HEK293T (cell line): Measurements from ENCODE around the gene ARMC8.

ENCODE experiments used
- CTCF ChIA-PET: fragments of 350-600 bp; formaldehyde crosslinking; extraction: SDS; loops from one replicate; lab custom pipeline; 2021; ENCODE audit warnings: antibody characterized with exemption, inconsistent platforms; lab: Yijun Ruan, JAX
- POLR2A ChIA-PET: fragments of 350-600 bp; formaldehyde crosslinking; extraction: SDS; loops from one replicate; lab custom pipeline; 2020; ENCODE audit warnings: antibody characterized with exemption, inconsistent platforms; lab: Yijun Ruan, JAX
- DNase-seq: peaks from one replicate; pipeline ENCODE4 v3.0.0; 2012; ENCODE audit warnings: mixed read lengths; ENCODE audit errors: extremely low spot score
- ARNT ChIP-seq: fragments of 450-650 bp; IDR thresholded peaks from 2 replicates; pipeline ENCODE4 v1.6.1; 2017; ENCODE audit warnings: mild to moderate bottlenecking
- BHLHE40 ChIP-seq: fragments of 450-650 bp; IDR thresholded peaks from 2 replicates; pipeline ENCODE4 v1.6.1; 2016; ENCODE audit warnings: mild to moderate bottlenecking, moderate library complexity, borderline replicate concordance
- CTBP1 ChIP-seq: fragments of 450-650 bp; IDR thresholded peaks from 2 replicates; pipeline ENCODE4 v1.6.1; 2016; ENCODE audit warnings: borderline replicate concordance
- ELF4 ChIP-seq: fragments of 450-650 bp; IDR thresholded peaks from 2 replicates; pipeline ENCODE4 v1.6.1; 2017; ENCODE audit warnings: antibody characterized with exemption
- FOXA1 ChIP-seq: fragments of 450-650 bp; IDR thresholded peaks from 2 replicates; pipeline ENCODE4 v1.6.1; 2016; ENCODE audit warnings: mild to moderate bottlenecking
- FOXK2 ChIP-seq: fragments of 450-650 bp; IDR thresholded peaks from 2 replicates; pipeline ENCODE4 v1.6.1; 2016; ENCODE audit warnings: mild to moderate bottlenecking
- FOXM1 ChIP-seq: fragments of 450-650 bp; IDR thresholded peaks from 2 replicates; pipeline ENCODE4 v1.6.1; 2017; ENCODE audit warnings: mild to moderate bottlenecking, borderline replicate concordance
- HDGF ChIP-seq: fragments of 450-650 bp; IDR thresholded peaks from 2 replicates; pipeline ENCODE4 v1.6.1; 2017; ENCODE audit warnings: antibody characterized with exemption, borderline replicate concordance
- L3MBTL2 ChIP-seq: fragments of 450-650 bp; conservative IDR thresholded peaks from 2 replicates; pipeline ENCODE4 v1.6.1; 2016; ENCODE audit warnings: mild to moderate bottlenecking
- LEF1 ChIP-seq: fragments of 450-650 bp; IDR thresholded peaks from 2 replicates; pipeline ENCODE4 v1.6.1; 2017; ENCODE audit warnings: mild to moderate bottlenecking, borderline replicate concordance
- NFRKB ChIP-seq: fragments of 450-650 bp; IDR thresholded peaks from 2 replicates; pipeline ENCODE4 v1.6.1; 2016; ENCODE audit warnings: mild to moderate bottlenecking, moderate library complexity
- SP1 ChIP-seq: fragments of 450-650 bp; IDR thresholded peaks from 2 replicates; pipeline ENCODE4 v1.6.1; 2017
- SUZ12 ChIP-seq: fragments of 450-650 bp; IDR thresholded peaks from 2 replicates; pipeline ENCODE4 v1.6.1; 2016; ENCODE audit warnings: mild to moderate bottlenecking
- TARDBP ChIP-seq: fragments of 450-650 bp; IDR thresholded peaks from 2 replicates; pipeline ENCODE4 v1.6.1; 2016
- ZNF384 ChIP-seq: fragments of 450-650 bp; IDR thresholded peaks from 2 replicates; pipeline ENCODE4 v1.6.1; 2016
- TF ChIP-seq, protein P1 (sequence below): fragments of 450-650 bp; IDR thresholded peaks from 2 replicates; pipeline ENCODE4 v1.6.1; 2016

ARMC8 gene

DNA sequence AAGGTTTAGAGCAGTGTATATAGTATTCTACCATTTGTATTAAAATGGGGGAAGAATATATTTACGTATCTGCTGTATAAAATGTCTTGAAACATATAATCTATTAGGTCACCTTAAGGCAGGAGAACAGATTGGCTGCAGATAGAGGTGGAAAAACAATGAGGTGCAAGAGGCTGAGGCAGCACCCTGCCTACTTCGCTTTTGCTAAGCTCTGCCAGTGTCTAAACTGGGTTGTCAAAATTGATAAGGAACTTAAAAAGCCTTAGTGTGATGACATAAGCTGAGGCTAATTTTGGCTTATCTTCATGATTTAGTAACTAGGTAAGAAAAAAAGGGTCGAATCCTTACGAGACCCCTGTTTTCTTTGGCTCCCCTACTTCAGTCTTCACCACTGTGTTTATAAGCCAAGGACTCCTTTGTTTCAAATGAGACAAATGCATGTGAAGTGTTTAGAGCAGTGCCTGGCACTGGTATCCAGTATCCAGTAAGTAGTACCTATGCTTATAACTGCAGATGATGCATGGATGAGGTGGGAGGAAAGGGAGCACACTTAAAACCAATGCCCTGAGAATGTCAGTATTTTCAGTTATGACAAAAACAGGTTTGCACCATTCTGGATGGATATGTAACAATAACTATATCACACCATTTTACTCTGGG lies 45.7 kb downstream of the ARMC8 start:
- no peak for DNase-seq
- ChIA-PET POLR2A (no interaction called here), CTCF (no interaction called here)
- TF ChIP-seq HDGF: no peak
- TF ChIP-seq TARDBP: no peak
- TF ChIP-seq FOXM1: no peak
- no peak for TF ChIP-seq SP1

DNA sequence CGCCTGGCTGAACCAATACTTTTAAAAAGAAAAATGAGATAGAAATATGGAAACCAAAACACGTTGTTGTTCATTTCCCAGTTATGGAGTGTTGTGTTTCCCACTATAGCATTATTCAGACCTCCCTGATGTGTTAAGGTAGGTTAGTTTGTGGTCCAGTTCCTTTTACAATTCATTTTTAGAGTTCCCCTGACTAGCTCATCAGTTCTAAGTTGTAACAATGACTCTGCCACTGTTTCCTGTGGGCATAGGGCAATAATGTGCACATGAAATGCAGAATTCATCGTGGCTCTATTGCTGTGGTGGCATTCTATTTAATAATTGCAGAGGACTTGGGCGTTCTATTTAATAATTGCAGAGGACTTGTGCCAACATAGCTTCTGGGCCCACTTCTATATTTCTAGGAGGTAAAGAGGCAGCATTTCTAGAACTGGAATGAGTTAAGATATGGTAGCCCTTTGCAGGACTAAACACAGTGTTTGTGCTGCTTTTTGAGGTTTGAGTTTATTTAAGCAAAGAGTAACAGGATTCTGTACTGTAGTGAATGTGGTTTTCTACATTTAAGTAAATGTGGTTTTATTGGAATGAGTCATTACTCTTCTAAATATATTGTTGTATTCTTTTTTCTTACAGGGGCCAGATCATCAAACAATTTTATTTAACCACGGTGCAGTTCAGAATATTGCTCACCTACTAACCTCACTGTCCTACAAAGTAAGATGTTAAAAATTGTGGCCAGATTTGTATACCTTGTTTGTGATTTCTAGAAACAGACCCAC lies 47.5 kb downstream of the ARMC8 start:
- POLR2A ChIA-PET: no interaction called here
- CTCF ChIA-PET: no interaction called here
- no peak for TF ChIP-seq LEF1
- no peak for TF ChIP-seq SP1
- no peak for TF ChIP-seq FOXA1
- no peak for TF ChIP-seq ELF4
- TF ChIP-seq ARNT: no peak
- TF ChIP-seq, protein P1, sequence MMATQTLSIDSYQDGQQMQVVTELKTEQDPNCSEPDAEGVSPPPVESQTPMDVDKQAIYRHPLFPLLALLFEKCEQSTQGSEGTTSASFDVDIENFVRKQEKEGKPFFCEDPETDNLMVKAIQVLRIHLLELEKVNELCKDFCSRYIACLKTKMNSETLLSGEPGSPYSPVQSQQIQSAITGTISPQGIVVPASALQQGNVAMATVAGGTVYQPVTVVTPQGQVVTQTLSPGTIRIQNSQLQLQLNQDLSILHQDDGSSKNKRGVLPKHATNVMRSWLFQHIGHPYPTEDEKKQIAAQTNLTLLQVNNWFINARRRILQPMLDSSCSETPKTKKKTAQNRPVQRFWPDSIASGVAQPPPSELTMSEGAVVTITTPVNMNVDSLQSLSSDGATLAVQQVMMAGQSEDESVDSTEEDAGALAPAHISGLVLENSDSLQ: no peak
- TF ChIP-seq CTBP1: no peak
- no peak for TF ChIP-seq SUZ12
- no peak for TF ChIP-seq NFRKB
- no peak for TF ChIP-seq FOXK2
- no peak for TF ChIP-seq BHLHE40
- TF ChIP-seq L3MBTL2: no peak
- no peak for TF ChIP-seq FOXM1
- no peak for TF ChIP-seq HDGF
- TF ChIP-seq ZNF384: no peak
- no peak for DNase-seq

- POLR2A ChIA-PET: no interaction called here
- no peak for TF ChIP-seq FOXK2
- TF ChIP-seq CTBP1: no peak
- TF ChIP-seq L3MBTL2: no peak
- no peak for TF ChIP-seq ARNT
- no peak for TF ChIP-seq ELF4
- TF ChIP-seq ZNF384: no peak
- TF ChIP-seq FOXM1: no peak
- TF ChIP-seq, protein P1: no peak
- no peak for TF ChIP-seq SP1
- TF ChIP-seq HDGF: no peak
- no peak for TF ChIP-seq NFRKB
- TF ChIP-seq BHLHE40: no peak
- no peak for TF ChIP-seq TARDBP
- TF ChIP-seq FOXA1: no peak
- TF ChIP-seq LEF1: no peak
- TF ChIP-seq SUZ12: no peak
- no peak for DNase-seq
- CTCF ChIA-PET: no interaction called here
Measured at GRCh38 chr3:138238711-138239110, 51.6 kb downstream of the ARMC8 start.

DNA sequence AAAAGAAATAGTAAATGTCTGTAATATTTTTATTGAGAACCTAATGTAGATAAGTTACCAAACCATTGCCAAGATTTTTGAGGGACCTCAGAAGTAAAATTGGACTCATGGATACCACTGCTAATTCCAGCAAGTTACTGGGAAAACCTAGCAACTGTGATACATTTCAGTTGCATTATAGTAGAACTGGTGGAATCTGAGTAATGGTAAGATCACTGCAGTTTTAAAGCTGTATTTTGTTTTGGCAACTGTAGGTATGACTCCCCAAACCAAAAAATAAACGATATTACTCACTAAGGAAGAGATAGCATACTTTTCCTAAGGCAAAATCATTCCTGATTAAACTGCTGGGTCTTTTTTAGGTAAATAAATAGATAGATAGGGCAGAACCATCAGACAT lies 54.0 kb downstream of the ARMC8 start:
- ChIA-PET POLR2A (no interaction called here), CTCF (no interaction called here)
- DNase-seq: no peak
- TF ChIP-seq FOXK2 (no peak), LEF1 (no peak), FOXA1 (no peak), NFRKB (no peak), TARDBP (no peak), CTBP1 (no peak), ZNF384 (no peak), ARNT (no peak)

- DNase-seq: no peak
- TF ChIP-seq NFRKB: no peak
- no peak for TF ChIP-seq LEF1
- no peak for TF ChIP-seq ZNF384
- no peak for TF ChIP-seq FOXM1
- no peak for TF ChIP-seq ELF4
- TF ChIP-seq BHLHE40: no peak
- no peak for TF ChIP-seq L3MBTL2
- no peak for TF ChIP-seq TARDBP
- TF ChIP-seq ARNT: no peak
- TF ChIP-seq CTBP1: no peak
- TF ChIP-seq HDGF: no peak
- no peak for TF ChIP-seq SUZ12
- TF ChIP-seq, protein P1: no peak
- no peak for TF ChIP-seq SP1
- TF ChIP-seq FOXA1: no peak
- no peak for TF ChIP-seq FOXK2
- ChIA-PET CTCF (no interaction called here), POLR2A (no interaction called here)
Measured at GRCh38 chr3:138241676-138242075, 54.6 kb downstream of the ARMC8 start.

- CTCF ChIA-PET: no interaction called here
- POLR2A ChIA-PET: no interaction called here
- TF ChIP-seq CTBP1 (no peak), HDGF (no peak), ELF4 (no peak), NFRKB (no peak), ZNF384 (no peak), SUZ12 (no peak), SP1 (no peak), LEF1 (no peak), FOXA1 (no peak), FOXM1 (no peak), ARNT (no peak), FOXK2 (no peak), BHLHE40 (no peak), L3MBTL2 (no peak), TARDBP (no peak)
- TF ChIP-seq, protein P1: no peak
- DNase-seq: no peak
Measured at GRCh38 chr3:138242466-138242865, 55.4 kb downstream of the ARMC8 start.
